Posterior vena cava (tissue), 2 donors: ENCODE results near the gene PNKD. TPM values are rescaled to one million over a fixed set of nuclear protein-coding genes. Genes with fewer than 3 reads are reported as not detected.
"Not testable (repeated sequence)": the region's sequence is repeated elsewhere in the genome, so short reads cannot be mapped to it uniquely, and the experiment has no call there.

Experiments
- DNase-seq: peaks from one replicate; pipeline ENCODE4 v3.0.0-alpha.2; 2020; ENCODE audit warnings: low spot score
- intact Hi-C, 2 donors: fragments of 100-400 bp; cut with DNase I; formaldehyde crosslinking; loops; one replicate each; pipeline versions ENCODE4 v1.14.1 to v1.14.2; 2022 to 2023
- total RNA-seq, 2 donors: library from RNA; stranded (reverse); fragmentation: NEBNext Ultra II Directional; extraction: Animal tissue kit (Norgen Biotek cat#: 25700); gene quantifications; one replicate each; pipeline ENCODE4 v1.2.1, GENCODE V29; 2021
- donor health status: DM: yes; HTN: yes; CAD: no.
- donor health status: DM: yes; HTN: yes; CAD: no.

Gene PNKD
- total RNA-seq, 2 donors from 2014 or later: 29.8 to 45.3 TPM

GRCh38 chr2:218306184-218306920, 36.0 kb downstream of the PNKD start:
- intact Hi-C loops: no loop called here
- no peak for DNase-seq

- no peak for DNase-seq
- intact Hi-C loops: no loop called here
Measured at GRCh38 chr2:218307415-218308090, 37.2 kb downstream of the PNKD start.

GRCh38 chr2:218310853-218311540, 40.7 kb downstream of the PNKD start:
- DNase-seq: no peak
- intact Hi-C loops: no loop called here

GRCh38 chr2:218311541-218312266, 41.4 kb downstream of the PNKD start:
- intact Hi-C loops, DNase-seq: not testable (repeated sequence)

GRCh38 chr2:218312267-218312756, 42.0 kb downstream of the PNKD start:
- intact Hi-C loops: no loop called here
- DNase-seq: no peak

GRCh38 chr2:218313356-218313755, 43.0 kb downstream of the PNKD start:
- DNase-seq: no peak
- intact Hi-C loops: no loop called here

- intact Hi-C loops, DNase-seq: not testable (repeated sequence)
Measured at GRCh38 chr2:218314764-218315163, 44.4 kb downstream of the PNKD start.

GRCh38 chr2:218315397-218315796, 45.1 kb downstream of the PNKD start:
- DNase-seq: no peak
- intact Hi-C loops: no loop called here

- DNase-seq: no peak
- intact Hi-C loops: no loop called here
Measured at GRCh38 chr2:218317303-218317630, 46.9 kb downstream of the PNKD start.

GRCh38 chr2:218317835-218318234, 47.5 kb downstream of the PNKD start:
- intact Hi-C loops: no loop called here
- no peak for DNase-seq

- intact Hi-C loops: no loop called here
- no peak for DNase-seq
Measured at GRCh38 chr2:218318241-218318640, 47.9 kb downstream of the PNKD start.

- intact Hi-C loops: no loop called here
- no peak for DNase-seq
Measured at GRCh38 chr2:218319813-218320365, 49.6 kb downstream of the PNKD start.

- DNase-seq: no peak
- intact Hi-C loops: no loop called here
Measured at GRCh38 chr2:218320704-218321336, 50.5 kb downstream of the PNKD start.

- intact Hi-C loops: no loop called here
Measured at GRCh38 chr2:218322768-218323525, 52.6 kb downstream of the PNKD start.

GRCh38 chr2:218323526-218324472, 53.5 kb downstream of the PNKD start:
- no peak for DNase-seq
- intact Hi-C loops: no loop called here

More at GRCh38 chr2:218322768-218323525, 52.6 kb downstream of the PNKD start:
- peak; percentile 89 for DNase-seq

GRCh38 chr2:218325566-218326160, 55.3 kb downstream of the PNKD start:
- no peak for DNase-seq
- intact Hi-C loops: no loop called here

GRCh38 chr2:218326315-218326714, 56.0 kb downstream of the PNKD start:
- intact Hi-C loops: no loop called here
- no peak for DNase-seq
